Stomach (tissue), 4 donors: Measurements from ENCODE around the gene CABLES2.

ENCODE experiments used
- EP300 ChIP-seq: sonication (generic); formaldehyde crosslinking; IDR thresholded peaks from one replicate; pipeline ENCODE4 v1.6.1; 2017; ENCODE audit warnings: antibody characterized with exemption
- POLR2AphosphoS5 ChIP-seq, 3 donors: sonication (generic); formaldehyde crosslinking; IDR thresholded peaks; one replicate each; pipeline ENCODE4 v1.6.1; 2016; ENCODE audit warnings: antibody characterized with exemption in 3 of 3
- TF ChIP-seq, protein P1 (sequence below), 7 experiments: fragments of 450-650 bp in 4 of 7; fragments of 200-600 bp in 3 of 7; sonication (generic) in 3 of 7; IDR thresholded peaks; one replicate each; pipeline ENCODE4 v1.5.1; 2016 to 2019; ENCODE audit warnings: antibody characterized with exemption in 7 of 7, control low read depth in 2 of 7, mild to moderate bottlenecking in 1 of 7

DNA sequence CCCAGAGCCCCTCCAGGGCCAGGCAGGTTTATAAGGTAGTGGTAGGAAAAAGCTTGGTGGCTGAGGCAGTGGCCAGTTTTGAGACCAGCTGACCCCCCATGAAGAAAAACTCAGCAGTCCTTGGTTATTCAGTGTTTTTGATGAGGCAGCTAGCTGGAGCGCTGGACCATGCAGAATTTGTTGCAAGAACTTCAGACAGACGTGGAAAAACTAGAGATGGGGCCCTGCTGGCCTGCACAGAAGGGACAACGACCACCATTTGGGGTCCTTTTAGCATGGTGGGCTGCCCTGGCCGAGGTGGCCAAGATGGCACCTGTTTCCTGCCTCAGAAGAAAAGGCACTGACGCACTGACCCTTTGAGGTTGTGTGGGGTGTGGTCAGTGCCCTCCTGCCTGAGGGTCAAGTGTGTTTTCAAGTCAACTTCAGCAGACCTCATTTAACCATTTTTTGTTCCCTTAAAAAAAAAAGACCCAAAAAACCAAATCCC is 17.4 kb downstream of the CABLES2 start:
- TF ChIP-seq, protein P1, sequence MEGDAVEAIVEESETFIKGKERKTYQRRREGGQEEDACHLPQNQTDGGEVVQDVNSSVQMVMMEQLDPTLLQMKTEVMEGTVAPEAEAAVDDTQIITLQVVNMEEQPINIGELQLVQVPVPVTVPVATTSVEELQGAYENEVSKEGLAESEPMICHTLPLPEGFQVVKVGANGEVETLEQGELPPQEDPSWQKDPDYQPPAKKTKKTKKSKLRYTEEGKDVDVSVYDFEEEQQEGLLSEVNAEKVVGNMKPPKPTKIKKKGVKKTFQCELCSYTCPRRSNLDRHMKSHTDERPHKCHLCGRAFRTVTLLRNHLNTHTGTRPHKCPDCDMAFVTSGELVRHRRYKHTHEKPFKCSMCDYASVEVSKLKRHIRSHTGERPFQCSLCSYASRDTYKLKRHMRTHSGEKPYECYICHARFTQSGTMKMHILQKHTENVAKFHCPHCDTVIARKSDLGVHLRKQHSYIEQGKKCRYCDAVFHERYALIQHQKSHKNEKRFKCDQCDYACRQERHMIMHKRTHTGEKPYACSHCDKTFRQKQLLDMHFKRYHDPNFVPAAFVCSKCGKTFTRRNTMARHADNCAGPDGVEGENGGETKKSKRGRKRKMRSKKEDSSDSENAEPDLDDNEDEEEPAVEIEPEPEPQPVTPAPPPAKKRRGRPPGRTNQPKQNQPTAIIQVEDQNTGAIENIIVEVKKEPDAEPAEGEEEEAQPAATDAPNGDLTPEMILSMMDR (IDR thresholded peaks at IDR 0.05), result no peak
- TF ChIP-seq EP300, result no peak
- TF ChIP-seq POLR2AphosphoS5 (IDR thresholded peaks at IDR 0.05), result no peak
